HG03378 (cell line): ENCODE data around the gene CAPN14.

Experiments
- ATAC-seq: cut with Tn5 transposase; IDR thresholded peaks from one replicate; pipeline ENCODE4 v1.9.1; 2021; ENCODE audit warnings: mild to moderate bottlenecking, moderate library complexity; ENCODE audit not compliant: unreplicated experiment

Gene CAPN14

GRCh38 chr2:31148514-31148913, 68.8 kb downstream of the CAPN14 start:
- no peak for ATAC-seq

GRCh38 chr2:31147645-31148044, 69.7 kb downstream of the CAPN14 start:
- no peak for ATAC-seq

GRCh38 chr2:31142110-31142509, 75.2 kb downstream of the CAPN14 start:
- ATAC-seq = no peak

DNA sequence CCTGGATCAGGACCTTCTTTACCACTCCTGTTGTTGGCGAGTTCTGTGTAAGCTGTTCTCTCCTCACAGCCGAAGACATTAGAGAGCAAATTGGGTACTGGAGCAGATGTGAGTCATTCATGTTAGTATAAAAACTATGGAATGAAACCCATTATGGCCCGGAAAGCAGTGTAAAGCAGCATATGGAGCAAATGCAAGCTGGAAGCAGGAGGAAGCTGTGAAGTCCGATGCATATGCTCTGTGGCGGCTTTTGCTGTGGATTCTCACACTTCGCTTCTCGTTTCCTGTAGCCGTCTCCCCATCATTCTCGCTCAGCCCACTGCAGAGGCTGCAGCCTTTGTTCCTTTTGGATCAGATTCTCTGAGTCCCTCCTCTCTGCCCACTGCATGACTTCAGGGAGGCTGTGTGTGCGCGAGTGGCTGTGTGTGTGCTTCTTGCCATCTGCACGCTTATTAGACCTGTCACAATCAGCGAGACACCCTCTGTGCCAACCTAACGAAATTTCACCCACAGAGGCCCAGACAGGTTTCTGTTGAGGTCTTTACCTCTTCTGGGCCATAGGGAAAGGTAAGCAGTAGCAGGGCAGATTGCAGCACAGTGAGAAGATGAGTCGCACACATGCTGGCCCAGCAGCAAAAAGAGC, 75.8 kb downstream of the CAPN14 start:
- ATAC-seq = no peak

GRCh38 chr2:31140151-31140550, 77.2 kb downstream of the CAPN14 start:
- ATAC-seq = no peak

GRCh38 chr2:31139671-31140070, 77.6 kb downstream of the CAPN14 start:
- no peak for ATAC-seq

- no peak for ATAC-seq
Observed at GRCh38 chr2:31138037-31138962, 79.0 kb downstream of the CAPN14 start, which contains the start of gene GALNT14. Gene GALNT14, minus strand, starts transcription at chr2:31138440. Its CDS starts 354 bp downstream, at chr2:31138086.

GRCh38 chr2:31137211-31138036, 79.9 kb downstream of the CAPN14 start:
- ATAC-seq = no peak

GRCh38 chr2:31136732-31137131, 80.6 kb downstream of the CAPN14 start:
- no peak for ATAC-seq

GRCh38 chr2:31136000-31136399, 81.3 kb downstream of the CAPN14 start:
- no peak for ATAC-seq

GRCh38 chr2:31134480-31134879, 82.8 kb downstream of the CAPN14 start:
- ATAC-seq = no peak

DNA sequence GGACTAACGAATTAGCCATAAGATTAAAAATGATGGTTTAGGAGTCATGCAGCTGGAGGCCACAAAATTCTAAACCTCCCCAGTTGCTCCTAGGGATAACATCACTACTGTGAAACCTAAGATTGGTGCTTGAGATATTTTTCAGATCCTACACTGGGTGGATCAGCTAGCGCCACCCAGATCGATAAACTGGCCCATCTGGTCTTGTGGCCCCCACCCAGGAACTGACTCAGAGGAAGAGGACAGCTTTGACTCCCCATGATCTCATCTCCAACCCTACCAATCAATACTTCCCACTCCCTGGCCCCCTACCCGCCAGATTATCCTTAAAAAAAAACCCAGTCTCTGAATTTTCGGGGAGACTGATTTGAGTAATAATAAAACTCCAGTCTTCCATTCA, 84.5 kb downstream of the CAPN14 start:
- ATAC-seq = no peak

DNA sequence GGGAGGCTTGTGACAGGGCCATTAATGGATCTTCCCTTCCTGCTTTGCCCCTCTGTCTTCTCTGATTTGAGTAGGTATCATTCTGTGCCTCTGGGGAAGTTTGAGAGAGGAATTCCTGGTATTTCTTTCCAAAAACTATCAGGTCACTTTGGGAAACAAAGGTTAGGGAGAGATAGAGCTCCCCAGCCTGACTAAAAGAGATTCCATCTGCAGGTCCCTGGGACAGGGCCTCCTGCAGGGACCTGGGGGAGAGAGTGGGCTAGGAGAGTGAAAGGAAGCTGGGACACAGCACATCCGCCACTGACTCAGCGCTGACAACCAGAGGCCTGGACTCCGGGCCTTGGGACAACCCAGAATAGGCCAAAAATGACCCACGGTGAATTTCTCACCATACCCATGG, 85.4 kb downstream of the CAPN14 start:
- ATAC-seq = no peak

GRCh38 chr2:31129375-31130171, 87.7 kb downstream of the CAPN14 start:
- ATAC-seq = no peak

- no peak for ATAC-seq
Observed at GRCh38 chr2:31127931-31128330, 89.4 kb downstream of the CAPN14 start.

DNA sequence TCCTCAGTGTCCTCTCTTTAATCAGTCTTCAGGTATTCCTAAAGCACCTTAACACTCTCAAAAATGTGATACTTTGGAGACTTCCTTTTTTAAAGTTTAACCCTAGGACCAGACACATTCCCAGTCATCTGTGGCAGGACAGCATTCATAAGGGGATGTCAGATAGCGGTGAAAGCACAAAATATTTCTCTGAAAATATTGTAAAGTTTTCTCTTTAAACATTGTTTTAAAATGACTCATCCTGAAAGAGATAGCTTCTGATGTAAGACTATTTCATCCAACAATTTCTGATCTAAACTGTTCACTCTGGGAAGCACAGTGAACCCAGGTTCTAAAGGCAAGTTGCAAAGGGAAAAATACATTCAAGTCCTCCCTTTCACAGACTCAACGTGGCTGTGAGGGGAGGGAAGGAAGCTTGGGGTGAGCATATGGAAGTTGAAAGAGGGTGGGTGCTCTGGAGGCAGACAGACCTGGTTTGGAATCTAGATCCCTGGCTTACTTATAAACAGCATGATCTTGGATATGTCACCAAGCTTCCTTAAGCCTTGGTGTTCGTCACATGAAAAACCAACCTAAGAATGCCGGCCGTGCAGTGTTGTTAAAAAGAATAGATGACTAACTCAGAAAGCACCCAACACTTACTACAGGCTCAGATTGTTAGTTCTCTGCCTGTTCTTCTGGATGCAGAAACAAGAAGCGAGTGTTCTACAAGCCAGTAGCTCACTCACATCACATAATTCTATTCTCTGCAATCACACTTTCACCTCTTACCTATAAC, 91.2 kb downstream of the CAPN14 start:
- no peak for ATAC-seq

DNA sequence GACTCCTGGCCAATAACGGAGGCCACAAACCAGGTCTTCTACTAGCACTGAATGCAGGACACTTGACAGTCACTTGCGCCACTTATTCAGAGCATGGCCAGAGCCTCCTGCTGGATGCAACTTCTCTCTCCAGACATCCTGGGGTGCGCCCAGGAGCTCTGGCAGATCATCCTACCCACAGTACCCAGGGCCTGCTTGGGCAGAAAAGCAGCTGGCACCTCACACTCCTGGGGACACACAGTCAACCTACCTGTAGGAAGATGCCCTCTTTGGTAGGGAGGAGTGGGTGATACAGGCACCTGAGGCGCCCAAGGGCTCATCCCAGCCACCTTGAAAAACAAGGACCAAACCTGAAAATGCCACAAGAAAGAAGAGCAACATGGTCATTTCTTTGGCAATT, 92.4 kb downstream of the CAPN14 start:
- ATAC-seq = no peak
